HCT116 (cell line): ENCODE data around the gene NUTM2E. TPM values are rescaled to one million over a fixed set of nuclear protein-coding genes. Genes with fewer than 3 reads are reported as not detected.
"Not testable (repeated sequence)": the region's sequence is repeated elsewhere in the genome, so short reads cannot be mapped to it uniquely, and the experiment has no call there.

Source experiments
- ATAC-seq: fragments of 200-7000 bp; cut with Tn5 transposase; 2 replicates; pipeline ENCODE4 v1.9.1; 2020; ENCODE audit warnings: mild to moderate bottlenecking, moderate library complexity
- BruUV-seq: library from RNA; stranded (reverse); fragments of 400-500 nt; replicated peaks from 2 replicates; lab custom pipeline; 2021; lab: Mats Ljungman, UMichigan
- CTCF ChIA-PET: fragments of 300-600 bp; sonication (Branson Sonifier 250); formaldehyde crosslinking; loops from one replicate; lab custom pipeline; 2021; ENCODE audit warnings: antibody characterized with exemption; lab: Charles Lee
- POLR2A ChIA-PET: fragments of 300-600, 350-600 bp; sonication (Branson Sonifier 250); formaldehyde crosslinking; loops from one replicate; lab custom pipeline; 2021; ENCODE audit warnings: antibody characterized with exemption; lab: Charles Lee
- RAD21 ChIA-PET, 2 experiments: fragments of 300-600 bp; sonication (Branson Sonifier 250); formaldehyde crosslinking; loops; one replicate each; lab custom pipeline; 2023; ENCODE audit warnings: low total read pairs in 2 of 2; ENCODE audit not compliant: uncharacterized antibody in 2 of 2, unreplicated experiment in 2 of 2, low non-redundant PET in 1 of 2; lab: Charles Lee
- DNase-seq: peaks from one replicate; pipeline ENCODE4 v3.0.0-alpha.2; 2010; ENCODE audit warnings: low read depth, low spot score
- H2AFZ ChIP-seq: fragments of 200-600 bp; shearing (Covaris generic), sonication (generic); 2 replicates; pipeline ENCODE4 v1.6.1; 2017; ENCODE audit warnings: low read depth, mixed run types, mixed read lengths, antibody characterized with exemption, low read length; ENCODE audit not compliant: poor library complexity, severe bottlenecking
- H3K27ac ChIP-seq: 2 replicates; pipeline ENCODE4 v1.5.1; 2012; ENCODE audit warnings: low read depth, low read length
- H3K27me3 ChIP-seq: fragments of 200-600 bp; sonication (generic); 2 replicates; pipeline ENCODE4 v1.6.1; 2016; ENCODE audit warnings: mixed run types, low read length, mixed read lengths; ENCODE audit not compliant: insufficient read depth
- H3K36me3 ChIP-seq, 2 experiments: fragments of 200-500 bp in 1 of 2; fragments of 200-600 bp in 1 of 2; sonication (Bioruptor generic) in 1 of 2; sonication (generic) in 1 of 2; 2 replicates each; pipeline versions ENCODE4 v1.5.1 to v1.6.1; 2014 to 2016; ENCODE audit warnings: low read length in 2 of 2, inconsistent platforms in 1 of 2, mixed read lengths in 1 of 2, mixed run types in 1 of 2; ENCODE audit not compliant: insufficient read depth in 2 of 2, control insufficient read depth in 1 of 2
- H3K4me1 ChIP-seq, 2 experiments: fragments of 200-600 bp in 1 of 2; sonication (generic) in 1 of 2; 2 replicates each; pipeline versions ENCODE4 v1.5.1 to v1.6.1; 2012 to 2017; ENCODE audit warnings: low read length in 2 of 2, inconsistent platforms in 1 of 2, mild to moderate bottlenecking in 1 of 2, mixed read lengths in 1 of 2, mixed run types in 1 of 2, moderate library complexity in 1 of 2; ENCODE audit not compliant: insufficient read depth in 2 of 2, control insufficient read depth in 1 of 2
- H3K4me2 ChIP-seq: fragments of 200-600 bp; sonication (generic); 2 replicates; pipeline ENCODE4 v1.6.1; 2017; ENCODE audit warnings: mixed run types, low read length, mixed read lengths
- H3K4me3 ChIP-seq, 2 experiments: fragments of 200-600 bp in 1 of 2; sonication (generic) in 1 of 2; replicated peaks in 1 of 2; 2 replicates each; pipeline ENCODE4 v1.5.1; 2011 to 2016; ENCODE audit warnings: low read length in 2 of 2, control low read depth in 1 of 2, low read depth in 1 of 2, mild to moderate bottlenecking in 1 of 2, mixed read lengths in 1 of 2, mixed run types in 1 of 2
- H3K79me2 ChIP-seq: fragments of 200-600 bp; sonication (generic); 2 replicates; pipeline ENCODE4 v1.6.1; 2017; ENCODE audit warnings: mild to moderate bottlenecking, mixed run types, low read length, moderate library complexity, mixed read lengths; ENCODE audit not compliant: insufficient read depth
- H3K9ac ChIP-seq: fragments of 200-600 bp; sonication (generic); 2 replicates; pipeline ENCODE4 v1.6.1; 2016; ENCODE audit warnings: low read length, mixed read lengths
- H3K9me2 ChIP-seq: fragments of 200-600 bp; sonication (generic), shearing (Covaris generic); 2 replicates; pipeline ENCODE4 v1.6.1; 2017; ENCODE audit warnings: mixed run types, mild to moderate bottlenecking, moderate library complexity; ENCODE audit not compliant: insufficient read depth
- H3K9me3 ChIP-seq, 2 experiments: fragments of 200-500 bp in 1 of 2; fragments of 200-600 bp in 1 of 2; sonication (Bioruptor generic) in 1 of 2; sonication (generic) in 1 of 2; 2 replicates each; pipeline ENCODE4 v1.6.1; 2014 to 2017; ENCODE audit warnings: low read length in 2 of 2, mixed read lengths in 2 of 2, inconsistent platforms in 1 of 2, low read depth in 1 of 2, mild to moderate bottlenecking in 1 of 2, mixed run types in 1 of 2, moderate library complexity in 1 of 2; ENCODE audit not compliant: control insufficient read depth in 1 of 2, insufficient read depth in 1 of 2
- H4K20me1 ChIP-seq: fragments of 200-600 bp; sonication (generic), shearing (Covaris generic); 2 replicates; pipeline ENCODE4 v1.6.1; 2017; ENCODE audit warnings: mixed run types, mild to moderate bottlenecking, moderate library complexity; ENCODE audit not compliant: insufficient read depth
- intact Hi-C: fragments of 100-400 bp; cut with micrococcal nuclease; formaldehyde crosslinking; loops from 2 replicates; pipeline ENCODE4 v1.10.0; 2022
- total RNA-seq: library from RNA; stranded (reverse); gene quantifications from one replicate; pipeline ENCODE4 v1.2.1, GENCODE V29; 2021; ENCODE audit not compliant: unreplicated experiment

NUTM2E gene
- total RNA-seq, 1 experiment from 2014 or later, result 0.15 TPM

- H2AFZ ChIP-seq, H3K4me1 ChIP-seq, H3K9me3 ChIP-seq, H4K20me1 ChIP-seq, H3K27me3 ChIP-seq, BruUV-seq, H3K27ac ChIP-seq, RAD21 ChIA-PET, H3K36me3 ChIP-seq, POLR2A ChIA-PET, DNase-seq, H3K4me2 ChIP-seq, intact Hi-C loops, CTCF ChIA-PET, H3K9me2 ChIP-seq: not testable (repeated sequence)
- H3K4me3 ChIP-seq, result peak overlapping the region; percentile 46 to 53
- peaks cover 27% of the 10 kb centered on the region for H3K79me2 ChIP-seq
- ATAC-seq, result peak; percentile 35
- peak overlapping the region; percentile 62 for H3K9ac ChIP-seq
Measured at GRCh38 chr10:79825587-79826011, 940 bp upstream of the NUTM2E start.

GRCh38 chr10:79826131-79826495, 426 bp upstream of the NUTM2E start:
- ATAC-seq, result peak; percentile 31
- POLR2A ChIA-PET, BruUV-seq, CTCF ChIA-PET, H3K9me3 ChIP-seq, intact Hi-C loops, DNase-seq, H3K4me2 ChIP-seq, RAD21 ChIA-PET, H4K20me1 ChIP-seq, H3K36me3 ChIP-seq, H3K4me1 ChIP-seq, H3K9me2 ChIP-seq, H3K27me3 ChIP-seq, H2AFZ ChIP-seq: not testable (repeated sequence)
- Histone ChIP-seq H3K27ac (peak overlapping the region; percentile 59; the same call in 1 of the 2 replicates), H3K4me3 (peak overlapping the region; percentile 40 to 53; a peak in 3 of 4 replicates), H3K79me2 (peaks cover 27% of the 10 kb centered on the region), H3K9ac (peak overlapping the region; percentile 62)

GRCh38 chr10:79833833-79834232, 7.3 kb downstream of the NUTM2E start:
- H3K27ac ChIP-seq, POLR2A ChIA-PET, intact Hi-C loops, H3K79me2 ChIP-seq, H3K9me2 ChIP-seq, H3K9me3 ChIP-seq, ATAC-seq, BruUV-seq, H3K4me3 ChIP-seq, H3K4me2 ChIP-seq, H3K36me3 ChIP-seq, RAD21 ChIA-PET, CTCF ChIA-PET, H3K9ac ChIP-seq, H3K4me1 ChIP-seq, DNase-seq, H3K27me3 ChIP-seq, H2AFZ ChIP-seq, H4K20me1 ChIP-seq: not testable (repeated sequence)

GRCh38 chr10:79835891-79836290, 9.4 kb downstream of the NUTM2E start:
- POLR2A ChIA-PET, CTCF ChIA-PET, ATAC-seq, intact Hi-C loops, H3K4me1 ChIP-seq, H2AFZ ChIP-seq, H3K9ac ChIP-seq, H3K27me3 ChIP-seq, BruUV-seq, H3K79me2 ChIP-seq, RAD21 ChIA-PET, DNase-seq, H3K9me2 ChIP-seq, H3K9me3 ChIP-seq, H3K36me3 ChIP-seq, H4K20me1 ChIP-seq, H3K4me3 ChIP-seq, H3K4me2 ChIP-seq, H3K27ac ChIP-seq: not testable (repeated sequence)
